Neural progenitor cell (in vitro differentiated cells): ENCODE results near the gene FEM1B.

Experiments
- CTCF ChIP-seq: fragments of 200-600 bp; sonication (generic); IDR thresholded peaks from 2 replicates; pipeline ENCODE4 v1.5.1; 2017; ENCODE audit warnings: antibody characterized with exemption, mild to moderate bottlenecking
- EZH2 ChIP-seq: fragments of 200-600 bp; sonication (generic); IDR thresholded peaks from 2 replicates; pipeline ENCODE4 v1.6.1; 2017; ENCODE audit warnings: antibody characterized with exemption, mild to moderate bottlenecking, moderate library complexity

GRCh38 chr15:68289057-68289456 is 11.5 kb downstream of the FEM1B start:
- TF ChIP-seq CTCF: no peak
- TF ChIP-seq EZH2: no peak
